ENCODE measurements around the gene CERS6.

DNA sequence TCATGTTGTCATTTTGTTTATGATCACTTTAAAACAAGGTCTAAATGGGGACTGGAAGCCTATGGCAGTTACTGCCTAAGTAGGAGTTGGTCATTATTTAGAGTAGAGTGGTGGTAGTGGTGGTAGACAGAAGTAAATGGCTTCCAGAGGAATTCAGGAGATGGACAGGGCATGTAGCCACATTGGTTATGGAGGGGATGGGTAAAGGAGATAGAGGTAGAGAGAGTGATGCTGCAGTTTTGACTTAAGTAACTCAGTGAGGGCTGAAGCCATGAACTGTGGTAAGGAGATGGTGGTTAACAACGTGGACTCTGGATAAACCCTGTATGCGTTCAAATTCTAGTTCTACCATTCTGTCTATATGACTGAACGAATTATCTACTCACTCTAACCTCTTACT lies 284.7 kb downstream of the CERS6 start:
- TF ChIP-seq, protein P1, sequence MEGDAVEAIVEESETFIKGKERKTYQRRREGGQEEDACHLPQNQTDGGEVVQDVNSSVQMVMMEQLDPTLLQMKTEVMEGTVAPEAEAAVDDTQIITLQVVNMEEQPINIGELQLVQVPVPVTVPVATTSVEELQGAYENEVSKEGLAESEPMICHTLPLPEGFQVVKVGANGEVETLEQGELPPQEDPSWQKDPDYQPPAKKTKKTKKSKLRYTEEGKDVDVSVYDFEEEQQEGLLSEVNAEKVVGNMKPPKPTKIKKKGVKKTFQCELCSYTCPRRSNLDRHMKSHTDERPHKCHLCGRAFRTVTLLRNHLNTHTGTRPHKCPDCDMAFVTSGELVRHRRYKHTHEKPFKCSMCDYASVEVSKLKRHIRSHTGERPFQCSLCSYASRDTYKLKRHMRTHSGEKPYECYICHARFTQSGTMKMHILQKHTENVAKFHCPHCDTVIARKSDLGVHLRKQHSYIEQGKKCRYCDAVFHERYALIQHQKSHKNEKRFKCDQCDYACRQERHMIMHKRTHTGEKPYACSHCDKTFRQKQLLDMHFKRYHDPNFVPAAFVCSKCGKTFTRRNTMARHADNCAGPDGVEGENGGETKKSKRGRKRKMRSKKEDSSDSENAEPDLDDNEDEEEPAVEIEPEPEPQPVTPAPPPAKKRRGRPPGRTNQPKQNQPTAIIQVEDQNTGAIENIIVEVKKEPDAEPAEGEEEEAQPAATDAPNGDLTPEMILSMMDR (IDR thresholded peaks at IDR 0.05): no peak
- TF ChIP-seq POLR2A (IDR thresholded peaks at IDR 0.05): no peak

Data from breast epithelium (tissue), 3 donors.